Brain microvascular endothelial cell (primary cell): ENCODE results near the gene PRKCH.

ENCODE experiments used
- DNase-seq: peaks from one replicate; pipeline ENCODE4 v3.0.0-alpha.2; 2020
- H3K27ac ChIP-seq: fragments of 250-450 bp; sonication (Bioruptor Pico); 2 replicates; pipeline ENCODE4 v1.5.1; 2020; ENCODE audit warnings: mild to moderate bottlenecking, moderate library complexity
- H3K27me3 ChIP-seq: fragments of 250-450 bp; sonication (Bioruptor Pico); replicated peaks from 2 replicates; pipeline ENCODE4 v1.5.1; 2020; ENCODE audit warnings: mild to moderate bottlenecking
- H3K36me3 ChIP-seq: fragments of 250-450 bp; sonication (Bioruptor Pico); replicated peaks from 2 replicates; pipeline ENCODE4 v1.5.1; 2020; ENCODE audit warnings: mild to moderate bottlenecking
- H3K4me3 ChIP-seq: 2 replicates; pipeline ENCODE4 v1.5.1; 2011; ENCODE audit warnings: low read depth, mild to moderate bottlenecking, control low read depth, low read length, moderate library complexity
- CTCF ChIP-seq: IDR thresholded peaks from 2 replicates; pipeline ENCODE4 v1.5.1; 2011; ENCODE audit warnings: low read depth, mild to moderate bottlenecking, moderate library complexity, low read length, control low read depth, inconsistent platforms; ENCODE audit errors: missing control alignments
- in situ Hi-C: cut with HindIII; loops from 2 replicates; pipeline ENCODE4 v1.10.0; 2017; ENCODE audit warnings: low sequenced_read_pairs, low pct_ligation_motif_present

Gene PRKCH

DNA sequence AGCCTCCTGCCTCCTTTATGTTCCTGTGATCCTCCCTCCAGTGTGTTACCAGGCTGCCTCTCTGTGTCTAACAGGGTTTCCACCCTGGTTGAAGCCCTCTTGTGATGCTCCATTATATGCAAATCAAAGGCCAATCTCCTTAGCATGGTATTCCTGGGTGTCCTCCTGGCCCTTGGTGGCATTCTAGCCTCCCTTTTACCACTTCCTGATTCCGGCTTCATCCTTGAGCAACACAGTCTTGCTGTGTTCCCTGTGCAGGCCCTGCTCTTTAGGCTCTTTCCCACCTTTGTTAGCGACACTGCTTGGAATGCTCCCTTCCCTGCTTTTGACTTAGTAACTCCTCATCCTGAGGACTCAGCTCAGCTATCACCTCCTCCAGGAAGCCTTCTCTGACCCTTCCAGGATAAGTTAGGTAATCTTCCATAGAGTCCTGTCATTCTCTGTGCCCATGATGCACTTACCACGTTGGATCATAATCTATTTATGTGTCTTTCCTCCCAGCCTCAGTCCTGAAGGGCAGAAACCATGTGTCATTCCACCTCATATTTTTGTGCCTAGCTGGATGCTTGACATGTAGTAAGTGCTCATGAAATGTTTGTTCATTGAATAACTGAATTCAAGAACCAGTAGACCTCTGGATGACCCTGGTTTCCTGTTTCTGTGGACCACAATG is 37.3 kb downstream of the PRKCH start:
- H3K27ac ChIP-seq, result no peak overlapping the region
- no peaks in the 10 kb centered on the region for H3K27me3 ChIP-seq
- in situ Hi-C loops, result no loop called here
- no peak overlapping the region for H3K4me3 ChIP-seq
- DNase-seq, result no peak
- H3K36me3 ChIP-seq, result no peaks in the 10 kb centered on the region
- TF ChIP-seq CTCF, result no peak

GRCh38 chr14:61360796-61361525 is 39.6 kb downstream of the PRKCH start:
- Histone ChIP-seq H3K4me3 (no peak overlapping the region), H3K27me3 (no peaks in the 10 kb centered on the region), H3K27ac (no peak overlapping the region), H3K36me3 (no peaks in the 10 kb centered on the region)
- no peak for DNase-seq
- TF ChIP-seq CTCF, result no peak
- in situ Hi-C loops, result no loop called here

GRCh38 chr14:61362072-61362750 is 40.8 kb downstream of the PRKCH start:
- Histone ChIP-seq H3K27me3 (no peaks in the 10 kb centered on the region), H3K4me3 (no peak overlapping the region), H3K27ac (no peak overlapping the region), H3K36me3 (no peaks in the 10 kb centered on the region)
- no peak for TF ChIP-seq CTCF
- no peak for DNase-seq
- in situ Hi-C loops, result no loop called here

DNA sequence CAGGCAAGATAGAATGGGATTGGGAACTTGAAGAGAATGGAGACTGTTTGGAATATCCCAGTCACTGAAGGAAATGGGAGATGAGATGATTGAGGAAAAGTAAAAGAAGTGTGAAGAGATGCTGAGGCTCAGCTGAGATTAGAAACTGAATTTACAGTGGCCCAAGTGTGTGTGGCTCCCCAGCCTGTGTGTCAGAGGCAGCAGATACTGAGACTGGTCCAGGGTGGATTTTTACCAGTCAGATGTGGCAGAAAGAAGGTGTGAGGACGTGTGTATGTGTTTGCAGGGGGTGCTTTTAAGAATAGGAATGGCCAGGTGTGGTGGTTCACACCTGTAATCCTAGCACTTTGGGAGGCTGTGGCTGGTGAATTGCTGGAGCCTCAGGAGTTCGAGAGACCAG is 42.9 kb downstream of the PRKCH start:
- H3K27me3 ChIP-seq, result no peaks in the 10 kb centered on the region
- in situ Hi-C loops, result no loop called here
- no peak overlapping the region for H3K27ac ChIP-seq
- no peaks in the 10 kb centered on the region for H3K36me3 ChIP-seq
- no peak for DNase-seq
- TF ChIP-seq CTCF, result no peak
- no peak overlapping the region for H3K4me3 ChIP-seq

GRCh38 chr14:61365667-61366212 is 44.4 kb downstream of the PRKCH start:
- no peak for TF ChIP-seq CTCF
- no peaks in the 10 kb centered on the region for H3K27me3 ChIP-seq
- H3K4me3 ChIP-seq, result no peak overlapping the region
- no peaks in the 10 kb centered on the region for H3K36me3 ChIP-seq
- no peak for DNase-seq
- H3K27ac ChIP-seq, result no peak overlapping the region
- in situ Hi-C loops, result no loop called here
